Raji (cell line): Measurements from ENCODE around the gene THBS2.

ENCODE experiments used
- POLR2A ChIP-seq: IDR thresholded peaks from 2 replicates; pipeline ENCODE4 v1.6.1; 2011; ENCODE audit warnings: low read depth, low read length, control low read depth; ENCODE audit not compliant: insufficient read depth

Gene THBS2

DNA sequence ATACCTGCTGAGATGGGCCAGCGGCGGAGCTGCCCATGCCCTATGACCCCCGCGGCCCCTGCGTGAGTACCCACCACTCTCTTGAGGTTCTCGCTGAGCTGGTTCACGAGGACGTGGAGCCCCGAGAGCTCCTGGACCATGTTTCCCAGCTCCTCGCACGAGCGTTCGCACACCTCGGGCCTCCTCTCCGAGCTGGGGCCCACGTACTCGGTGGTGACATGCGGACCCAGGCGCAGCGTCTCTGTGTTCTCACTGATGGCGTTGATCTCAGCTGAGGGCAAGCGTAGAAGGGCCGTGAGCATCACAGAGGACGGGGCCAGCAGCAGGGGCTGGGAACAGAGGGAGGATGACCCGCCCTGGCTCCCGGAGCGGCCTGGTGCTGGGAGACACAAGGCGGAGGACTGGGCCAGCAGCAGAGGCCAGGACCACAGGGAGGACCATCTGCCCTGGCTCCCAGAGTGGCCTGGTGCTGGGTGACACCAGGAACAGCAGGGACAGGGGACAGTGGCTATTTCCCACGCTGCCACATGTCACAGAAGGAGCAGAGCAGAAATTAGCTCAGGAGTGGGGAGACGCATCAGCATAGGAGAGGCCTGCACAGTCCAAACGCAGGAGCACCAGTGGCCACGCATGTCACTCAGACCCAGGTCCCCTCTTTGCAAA is 11.8 kb downstream of the THBS2 start:
- TF ChIP-seq POLR2A, result no peak

DNA sequence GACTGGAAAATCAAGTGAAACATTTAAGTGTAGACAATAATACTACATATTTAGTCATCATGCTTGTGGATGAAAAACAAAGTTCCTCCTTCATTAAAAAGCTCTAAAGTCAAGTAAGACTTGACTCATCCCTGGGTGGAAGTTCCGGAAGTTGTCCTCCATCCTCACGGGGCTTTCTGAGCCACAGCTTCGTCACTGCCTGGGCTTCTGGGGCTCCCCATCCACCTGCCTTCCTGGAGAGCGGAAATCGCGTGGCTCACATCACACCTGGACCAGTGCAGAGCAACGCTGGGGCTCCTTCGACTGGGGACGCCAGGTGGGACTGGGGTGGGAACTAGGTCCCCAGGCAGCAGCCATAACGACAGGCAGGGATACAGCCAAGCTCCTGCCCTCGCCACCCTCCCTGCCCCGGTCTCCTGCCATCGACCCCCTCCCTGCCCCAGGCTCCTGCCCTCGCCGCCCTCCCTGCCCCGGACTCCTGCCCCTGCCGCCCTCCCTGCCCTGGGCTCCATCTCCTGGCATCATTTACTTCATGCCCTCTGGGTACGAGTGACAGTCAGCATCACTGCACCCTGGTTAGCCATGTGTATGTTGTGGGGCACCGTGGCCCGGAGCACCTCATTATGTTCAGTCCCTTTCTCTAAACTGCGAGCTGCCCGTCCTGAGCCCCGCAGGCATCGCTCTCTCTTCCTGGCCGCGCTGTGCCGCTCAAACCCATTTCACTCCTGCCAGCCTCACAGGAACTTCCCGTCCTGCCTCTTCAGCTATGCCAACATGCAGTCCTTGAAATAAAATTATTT is 12.9 kb downstream of the THBS2 start:
- no peak for TF ChIP-seq POLR2A

DNA sequence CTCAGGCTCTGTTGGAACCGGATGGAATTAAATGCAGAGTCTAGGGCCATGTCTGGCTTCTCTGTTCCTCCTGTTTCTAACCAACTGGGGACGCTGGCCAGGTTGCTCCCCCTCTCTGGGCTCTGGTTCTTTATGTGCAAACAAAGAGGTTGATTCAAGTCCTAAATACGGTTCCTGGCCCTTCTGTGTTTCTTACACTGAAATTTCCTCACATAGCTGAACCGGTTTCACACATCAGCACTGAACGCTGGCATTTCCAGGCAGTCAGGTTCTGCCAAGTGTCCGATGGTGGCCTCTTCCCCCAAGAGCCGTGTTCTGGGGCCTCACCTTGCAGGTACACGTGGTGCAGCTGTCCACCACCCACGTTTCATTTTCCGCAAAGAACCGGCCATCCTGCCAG is 13.5 kb downstream of the THBS2 start:
- TF ChIP-seq POLR2A, result no peak

DNA sequence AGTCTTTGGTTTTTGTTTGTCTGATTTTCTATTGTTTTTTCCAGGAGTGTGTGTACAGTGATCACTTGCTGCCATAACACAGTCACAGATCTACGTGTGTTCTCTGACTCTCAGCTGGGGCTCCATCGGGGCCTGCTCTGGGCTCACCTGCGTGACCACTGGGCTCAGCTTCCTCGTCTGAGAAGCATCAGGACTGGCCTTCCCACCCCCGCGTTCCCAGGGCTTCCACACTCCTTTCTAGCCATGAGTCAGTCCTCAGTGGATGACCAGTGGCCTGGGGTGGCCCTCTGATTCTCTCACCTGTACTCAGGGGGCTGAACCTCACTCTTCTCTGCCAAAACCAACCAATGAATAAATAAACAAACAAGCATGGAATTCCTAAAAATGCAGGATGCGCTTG is 14.5 kb downstream of the THBS2 start:
- no peak for TF ChIP-seq POLR2A

DNA sequence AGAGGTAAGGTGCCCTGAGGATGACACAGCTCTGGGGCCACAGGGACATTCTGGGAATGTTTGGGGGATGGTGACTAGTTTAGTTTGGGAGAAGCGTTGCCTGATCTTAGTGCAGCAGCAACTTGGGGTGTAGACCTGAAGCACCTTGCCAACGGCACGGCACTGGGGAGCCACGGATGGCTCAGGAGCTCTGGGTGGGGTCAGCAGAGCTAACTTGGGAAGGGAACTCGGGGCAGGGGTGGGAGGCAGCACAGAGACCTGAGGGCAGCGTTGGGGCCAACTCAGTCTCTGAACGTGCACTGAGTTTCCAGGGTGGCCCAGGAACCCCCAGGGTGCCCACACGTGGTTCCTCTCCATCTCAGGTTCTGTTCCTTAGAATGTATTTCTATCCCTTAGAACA is 14.9 kb downstream of the THBS2 start:
- TF ChIP-seq POLR2A, result no peak

DNA sequence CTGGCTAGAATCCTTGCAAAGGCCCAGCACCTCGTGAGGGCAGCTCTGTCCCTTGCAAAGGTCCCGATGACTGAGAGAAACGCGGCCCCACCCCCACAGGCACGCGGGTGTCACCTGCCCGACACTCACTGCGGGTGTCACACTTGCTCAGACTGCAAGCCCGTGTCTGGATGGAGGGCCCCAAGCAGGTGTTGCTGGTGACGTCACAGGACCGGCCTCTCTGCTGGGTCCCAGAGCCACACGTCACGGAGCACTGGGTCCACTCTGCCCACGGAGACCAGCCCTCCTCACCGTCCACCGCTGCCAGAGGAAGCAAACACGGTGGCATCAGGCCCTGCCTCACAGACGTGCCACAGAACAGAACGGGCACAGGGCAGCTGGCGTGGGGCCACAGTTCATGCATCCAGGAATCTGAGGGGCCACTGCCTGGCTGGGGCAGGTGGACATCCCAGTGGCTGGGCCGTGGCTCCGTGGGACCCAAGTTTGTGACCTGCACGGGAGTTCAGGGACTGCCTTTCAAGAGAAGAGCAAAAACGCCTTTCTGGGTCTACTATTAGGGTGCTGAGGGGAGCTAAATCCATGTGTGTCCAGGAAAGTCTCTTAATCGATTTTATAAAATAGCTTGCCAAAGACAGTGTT is 16.0 kb downstream of the THBS2 start:
- no peak for TF ChIP-seq POLR2A

DNA sequence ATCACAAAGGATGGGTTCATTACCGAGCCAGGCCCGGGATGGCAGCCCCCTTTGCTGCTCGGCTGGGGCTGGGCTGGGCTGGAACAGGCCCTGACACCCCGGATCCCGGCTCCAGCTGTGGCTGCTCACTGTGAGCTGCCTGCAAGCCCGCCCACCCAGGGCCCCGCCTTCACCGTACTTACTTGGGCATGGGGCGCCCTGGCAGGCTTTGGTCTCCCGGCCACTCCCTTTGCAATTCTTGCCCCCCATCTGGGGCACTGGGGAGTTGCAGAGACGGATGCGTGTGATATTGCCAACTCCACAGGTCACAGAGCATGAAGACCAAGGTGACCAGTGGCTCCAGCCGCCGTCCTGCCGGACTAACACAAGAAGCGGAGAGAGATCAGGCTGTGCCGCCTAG is 16.7 kb downstream of the THBS2 start:
- no peak for TF ChIP-seq POLR2A

DNA sequence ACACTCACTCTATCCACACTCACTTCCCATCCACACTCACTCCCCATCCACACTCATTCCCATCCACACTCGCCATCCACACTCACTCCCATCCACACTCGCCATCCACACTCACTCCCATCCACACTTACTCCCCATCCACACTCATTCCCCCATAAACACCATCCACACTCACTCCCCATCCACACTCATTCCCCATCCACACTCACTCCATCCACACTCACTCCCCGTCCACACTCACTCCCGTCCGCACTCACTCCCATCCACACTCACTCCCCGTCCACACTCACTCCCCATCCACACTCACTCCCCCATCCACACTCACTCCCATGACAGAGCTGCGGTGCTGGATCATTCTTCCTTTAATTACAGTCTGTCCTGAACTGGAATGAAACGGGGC is 17.1 kb downstream of the THBS2 start:
- TF ChIP-seq POLR2A, result no peak

DNA sequence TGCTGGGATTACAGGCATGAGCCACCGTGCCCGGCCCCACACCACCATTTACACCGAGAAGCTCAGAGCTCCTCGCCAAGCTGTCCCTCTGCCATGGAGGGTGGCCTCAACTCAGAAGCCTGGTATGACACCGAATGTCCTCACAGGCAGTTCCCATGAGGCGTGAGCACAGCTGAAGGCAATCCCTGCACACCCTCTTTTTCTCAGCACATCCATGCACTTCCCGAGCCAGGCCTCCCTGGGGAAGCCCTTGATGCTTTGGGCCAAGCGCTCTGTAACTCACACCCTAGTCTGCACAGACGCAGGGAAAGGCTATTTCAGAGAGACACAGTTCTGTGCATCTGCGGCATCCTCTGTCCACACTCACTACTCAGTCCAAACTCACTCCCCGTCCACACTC is 18.4 kb downstream of the THBS2 start:
- TF ChIP-seq POLR2A, result no peak

DNA sequence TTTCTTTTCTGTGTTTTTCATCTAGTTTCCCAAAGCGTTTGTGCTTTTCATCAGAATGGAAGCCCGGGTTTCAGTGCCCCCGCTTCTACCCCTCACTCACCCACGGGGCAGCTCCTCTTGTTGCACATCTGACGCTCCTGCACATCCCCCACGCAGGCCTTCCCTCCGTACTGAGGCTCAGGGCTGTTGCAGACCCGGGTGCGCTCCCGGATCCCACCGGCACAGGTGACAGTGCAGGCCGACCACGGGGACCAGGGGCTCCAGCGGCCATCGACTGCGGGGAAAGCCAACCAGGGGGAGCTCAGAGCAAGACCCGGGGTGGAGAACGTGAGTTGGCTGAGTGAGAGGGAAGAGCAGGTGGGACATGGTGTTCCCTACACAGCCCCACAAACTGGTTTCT is 19.0 kb downstream of the THBS2 start:
- no peak for TF ChIP-seq POLR2A

DNA sequence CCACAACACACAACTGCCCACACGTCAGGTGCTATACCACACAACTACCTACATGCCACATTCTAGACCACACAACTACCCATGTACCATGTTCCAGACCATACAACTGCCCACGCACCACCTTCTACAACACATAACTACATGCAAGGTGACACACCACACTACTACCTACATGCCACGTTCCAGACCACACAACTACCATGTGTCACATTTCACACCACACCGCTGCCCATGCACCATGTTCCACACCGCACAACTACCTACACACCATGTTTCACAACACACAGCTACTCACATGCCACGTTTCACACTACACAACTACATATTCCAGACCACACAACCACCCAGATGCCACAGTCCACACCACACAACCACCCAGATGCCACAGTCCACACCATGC is 19.8 kb downstream of the THBS2 start:
- TF ChIP-seq POLR2A, result no peak

DNA sequence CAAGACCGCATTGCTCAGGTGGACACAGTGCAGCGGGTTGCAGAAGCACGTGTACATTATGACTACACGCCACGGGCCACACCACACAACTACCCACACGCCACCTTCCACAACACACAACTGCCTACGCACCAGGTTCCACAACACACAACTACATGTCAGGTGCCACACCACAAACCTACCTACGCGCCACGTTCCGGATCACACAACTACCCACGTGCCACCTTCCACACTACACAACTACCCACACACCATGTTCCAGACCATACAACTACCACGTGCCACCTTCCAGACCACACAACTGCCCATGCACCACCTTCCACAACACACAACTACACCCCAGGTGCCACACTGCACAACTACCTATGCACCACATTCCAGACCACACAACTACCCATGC is 20.5 kb downstream of the THBS2 start:
- no peak for TF ChIP-seq POLR2A

DNA sequence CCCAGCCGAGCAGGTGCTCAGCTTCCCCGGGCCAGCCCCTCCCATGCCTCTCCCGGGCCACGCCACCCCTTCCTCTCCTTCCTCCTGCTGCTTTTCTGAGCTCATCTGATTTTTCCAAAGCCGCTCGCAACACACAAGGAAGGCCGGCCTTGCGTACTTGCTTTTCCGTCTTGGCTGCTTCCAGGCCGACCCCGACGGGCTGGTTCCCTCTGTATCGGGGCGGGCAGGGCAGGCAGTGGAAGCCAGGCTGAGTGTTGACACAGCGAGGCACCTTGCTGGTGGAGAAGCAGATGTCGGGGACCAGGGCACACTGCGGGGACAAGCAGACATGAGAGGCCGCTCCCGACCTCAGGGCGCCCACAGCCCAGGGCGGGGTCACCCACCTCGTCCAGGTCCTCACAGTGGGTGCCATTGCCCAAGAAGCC is 21.1 kb downstream of the THBS2 start:
- no peak for TF ChIP-seq POLR2A

DNA sequence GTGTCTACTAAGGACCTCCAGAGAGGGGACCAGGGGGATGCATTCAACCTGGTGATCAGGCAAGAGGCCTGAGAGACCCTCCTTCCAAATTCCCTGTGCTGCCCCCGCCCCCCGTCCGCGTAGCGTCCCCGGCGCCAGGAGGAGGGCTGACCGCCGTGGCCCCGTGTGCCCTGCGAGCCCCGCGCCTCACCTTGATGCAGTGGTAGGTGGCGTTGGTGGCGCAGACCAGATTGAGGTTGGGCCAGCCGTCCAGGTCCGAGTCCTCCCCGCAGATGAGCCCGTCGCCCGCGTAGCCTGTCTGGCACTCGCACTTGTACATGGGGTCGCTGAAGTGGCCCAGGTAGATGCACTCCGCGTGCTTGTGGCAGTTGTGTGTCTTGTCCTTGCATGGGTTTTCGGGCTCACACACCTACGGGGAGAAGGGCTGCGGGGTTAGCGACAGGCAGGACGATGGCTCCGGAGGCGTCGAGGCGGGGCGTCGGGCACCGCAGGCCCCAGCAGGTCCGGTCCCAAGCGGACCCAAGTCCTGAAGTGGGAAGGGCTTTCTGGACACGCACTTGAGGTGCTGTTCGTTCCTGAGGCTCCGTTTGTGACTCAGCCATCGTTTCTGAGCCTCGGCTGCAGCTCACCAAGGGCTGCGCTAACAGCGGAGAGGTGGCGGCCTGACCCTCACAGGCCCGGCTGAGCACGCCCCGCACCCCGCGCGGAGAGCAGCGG is 21.7 kb downstream of the THBS2 start:
- TF ChIP-seq POLR2A, result no peak

DNA sequence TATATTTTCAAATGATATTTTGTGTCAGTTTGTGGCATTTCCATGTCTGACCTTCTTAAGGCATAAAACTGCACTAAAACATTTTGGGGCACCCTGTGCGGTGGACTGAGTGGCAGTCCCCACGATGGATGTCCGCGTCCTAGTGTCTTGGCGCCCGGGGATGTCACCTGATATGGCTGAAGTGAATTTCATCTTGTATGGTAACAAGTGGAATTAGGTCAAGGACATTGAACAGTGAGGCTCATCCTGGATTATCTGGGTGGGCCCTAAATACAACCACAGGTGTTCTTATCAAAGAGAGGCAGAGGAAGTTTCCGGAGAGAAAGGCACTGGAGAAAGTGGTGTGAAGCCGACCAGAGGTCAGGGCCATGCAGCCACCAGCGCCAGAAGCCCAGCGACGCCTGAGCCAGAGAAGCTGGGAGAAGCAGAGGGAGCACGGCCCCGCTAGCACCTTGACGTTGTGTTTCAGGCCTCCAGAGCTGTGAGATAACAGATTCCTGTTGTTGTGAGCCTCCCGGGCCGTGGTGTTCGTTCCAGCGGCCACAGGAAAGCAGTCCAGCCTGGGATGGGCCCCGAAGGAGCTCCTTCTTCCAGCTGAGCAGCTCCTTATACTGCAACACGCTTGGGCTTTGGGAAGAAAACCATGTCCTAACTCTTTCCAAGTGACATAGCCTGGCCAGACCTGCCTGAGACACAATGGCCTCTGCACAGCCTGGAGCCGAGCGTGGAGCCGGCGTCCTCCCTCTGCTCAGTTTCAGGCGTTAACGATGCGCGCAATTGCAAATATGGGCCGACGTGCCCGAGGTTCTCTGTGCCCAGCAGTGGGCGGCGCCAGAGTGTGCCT is 22.5 kb downstream of the THBS2 start:
- TF ChIP-seq POLR2A, result no peak
